K562 (cell line): ENCODE results near the gene SYNPO. TPM values are rescaled to one million over a fixed set of nuclear protein-coding genes. Genes with fewer than 3 reads are reported as not detected.

Experiments used
- ATAC-seq: fragments of 200-7000 bp; cut with Tn5 transposase; 3 replicates; pipeline ENCODE4 v1.9.1; 2020; ENCODE audit warnings: moderate library complexity
- BruUV-seq: library from RNA; stranded (reverse); fragments of 400-500 nt; replicated peaks from 2 replicates; lab custom pipeline; 2021; lab: Mats Ljungman, UMichigan
- CTCF ChIA-PET: fragments of 300-600 bp; formaldehyde crosslinking; extraction: SDS; loops from one replicate; lab custom pipeline; 2021; ENCODE audit warnings: low intra/inter-chr PET ratio; lab: Yijun Ruan, JAX
- POLR2A ChIA-PET: fragments of 300-600, 350-650 bp; sonication (Branson Sonifier 250); formaldehyde crosslinking; extraction: SDS; loops from one replicate; lab custom pipeline; 2021; ENCODE audit warnings: antibody characterized with exemption, inconsistent platforms; lab: Yijun Ruan, JAX
- DNase-seq, 4 experiments: peaks; one replicate each; pipeline versions ENCODE4 v3.0.0 to v3.0.0-alpha.2; 2011 to 2018; ENCODE audit warnings: low spot score in 3 of 4, mixed read lengths in 3 of 4; ENCODE audit errors: extremely low read depth in 1 of 4
- FAIRE-seq: peaks from 2 replicates; lab custom pipeline; 2011; peaks lifted over from hg19 to GRCh38; lab: Jason Lieb, UNC
- H2AFZ ChIP-seq: 2 replicates; pipeline ENCODE4 v1.6.0; 2011; ENCODE audit warnings: low read depth, low read length, control low read depth, inconsistent platforms
- H3K27ac ChIP-seq: fragments of 200-600 bp; 3 replicates; pipeline ENCODE4 v1.8.0; 2011; ENCODE audit warnings: low read depth, mild to moderate bottlenecking, control low read depth, inconsistent platforms, low read length, moderate library complexity, mixed read lengths; ENCODE audit errors: extremely low read depth
- H3K27me3 ChIP-seq, 2 experiments: fragments of 300-600 bp in 1 of 2; 2 replicates in 1 of 2; 3 replicates in 1 of 2; pipeline versions ENCODE4 v1.6.0 to v1.8.0; 2011; ENCODE audit warnings: inconsistent platforms in 2 of 2, low read length in 2 of 2, mild to moderate bottlenecking in 1 of 2, mixed read lengths in 1 of 2, moderate library complexity in 1 of 2; ENCODE audit not compliant: control insufficient read depth in 2 of 2, insufficient read depth in 2 of 2
- H3K36me3 ChIP-seq: fragments of 300-600 bp; 3 replicates; pipeline ENCODE4 v1.8.0; 2011; ENCODE audit warnings: mild to moderate bottlenecking, low read length, inconsistent platforms; ENCODE audit not compliant: control insufficient read depth, insufficient read depth
- H3K4me1 ChIP-seq, 2 experiments: fragments of 200-600 bp in 1 of 2; replicated peaks in 1 of 2; 2 replicates in 1 of 2; 3 replicates in 1 of 2; pipeline versions ENCODE4 v1.5.1 to v1.8.0; 2011; ENCODE audit warnings: inconsistent platforms in 2 of 2, low read length in 2 of 2, mild to moderate bottlenecking in 1 of 2, mixed read lengths in 1 of 2, moderate library complexity in 1 of 2; ENCODE audit not compliant: control insufficient read depth in 2 of 2, insufficient read depth in 2 of 2
- H3K4me2 ChIP-seq: 2 replicates; pipeline ENCODE4 v1.6.1; 2011; ENCODE audit warnings: low read length, control low read depth, inconsistent platforms, mixed read lengths; ENCODE audit not compliant: insufficient read depth
- H3K4me3 ChIP-seq: fragments of 200-600 bp; sonication (generic), shearing (Covaris generic); 2 replicates; pipeline ENCODE4 v1.5.1; 2016; ENCODE audit warnings: control low read depth, inconsistent platforms
- H3K79me2 ChIP-seq: fragments of 200-600 bp; 3 replicates; pipeline ENCODE4 v1.8.0; 2011; ENCODE audit warnings: low read length, inconsistent platforms; ENCODE audit not compliant: control insufficient read depth, insufficient read depth
- H3K9ac ChIP-seq, 2 experiments: 2 replicates each; pipeline versions ENCODE4 v1.6.0 to v1.6.1; 2011; ENCODE audit warnings: low read depth in 2 of 2, low read length in 2 of 2, control low read depth in 1 of 2, inconsistent platforms in 1 of 2, mild to moderate bottlenecking in 1 of 2, mixed read lengths in 1 of 2; ENCODE audit not compliant: insufficient read depth in 1 of 2
- H3K9me1 ChIP-seq: one replicate; pipeline ENCODE4 v1.6.0; 2011; ENCODE audit warnings: inconsistent platforms, mild to moderate bottlenecking, low read length, moderate library complexity; ENCODE audit not compliant: control insufficient read depth, insufficient read depth
- H3K9me3 ChIP-seq: replicated peaks from 2 replicates; pipeline ENCODE4 v1.5.1; 2011; ENCODE audit warnings: low read depth, low read length, inconsistent platforms; ENCODE audit not compliant: control insufficient read depth, insufficient read depth
- H4K20me1 ChIP-seq: replicated peaks from 2 replicates; pipeline ENCODE4 v1.6.1; 2011; ENCODE audit warnings: low read length, inconsistent platforms, mixed read lengths; ENCODE audit not compliant: control insufficient read depth, insufficient read depth
- PRPF4 ChIP-seq: fragments of 200-400 bp; formaldehyde crosslinking; IDR thresholded peaks from one replicate; pipeline ENCODE4 v1.6.1; 2017; ENCODE audit warnings: low read length, low read depth, mild to moderate bottlenecking; ENCODE audit not compliant: insufficient read depth, poor library complexity, severe bottlenecking
- WGBS: fragments of 100-300 bp; shearing (Covaris generic); methylation state at CpG from one replicate; pipeline ENCODE4 v1.1.6; 2016; ENCODE audit warnings: low coverage, mixed read lengths; ENCODE audit not compliant: insufficient coverage; ENCODE audit errors: missing lambda C conversion rate; 5-methylcytosine and 5-hydroxymethylcytosine counted together
- in situ Hi-C: fragments of 300-500 bp; cut with MboI; formaldehyde crosslinking; loops from 4 replicates; pipeline ENCODE4 v1.15.0; 2018; ENCODE audit warnings: inconsistent platforms, mixed read lengths
- intact Hi-C: fragments of 100-400 bp; cut with micrococcal nuclease; formaldehyde crosslinking; loops from 2 replicates; pipeline ENCODE4 v1.14.2; 2022
- polyA plus RNA-seq, 8 experiments: library from polyadenylated mRNA; depleted of rRNA in 4 of 8; stranded (reverse) in 5 of 8; unstranded in 3 of 8; fragments of >200 nt; fragmentation: Nextera tagmentation in 2 of 8; fragmentation: Illumina TruSeq in 1 of 8; extraction: Ambion mirVana in 2 of 8; extraction: Trizol in 1 of 8; gene quantifications; 2 replicates each; pipeline versions ENCODE4 v1.2.1 to v1.2.3, GENCODE V29; 2011 to 2014; ENCODE audit warnings: inconsistent platforms in 1 of 8, missing spikeins in 1 of 8
- total RNA-seq, 7 experiments: library from RNA; depleted of rRNA in 6 of 7; stranded (reverse); fragments of >200 nt in 6 of 7; fragmentation: Illumina TruSeq in 2 of 7; extraction: Trizol in 2 of 7; gene quantifications; 2 replicates each; pipeline versions ENCODE4 v1.2.1 to v1.2.3, GENCODE V29; 2011 to 2021; ENCODE audit warnings: low replicate concordance in 1 of 7
- TF ChIP-seq, protein P1 (sequence below): fragments of 450-650 bp; IDR thresholded peaks from 2 replicates; pipeline ENCODE4 v1.6.1; 2018; ENCODE audit not compliant: partially characterized antibody
- TF ChIP-seq, protein P2 (sequence below): sonication (generic); formaldehyde crosslinking; IDR thresholded peaks from 2 replicates; pipeline ENCODE4 v1.8.0; 2022; ENCODE audit warnings: missing genetic modification reagents, mild to moderate bottlenecking, moderate library complexity, borderline replicate concordance

SYNPO gene
- total and polyA plus RNA-seq, 9 of the 15 experiments (the other 6 are each of a cell fraction or from before 2014, with no cell fraction given) = 0.01 to 0.31 (median 0.03) TPM; not detected in 4

DNA sequence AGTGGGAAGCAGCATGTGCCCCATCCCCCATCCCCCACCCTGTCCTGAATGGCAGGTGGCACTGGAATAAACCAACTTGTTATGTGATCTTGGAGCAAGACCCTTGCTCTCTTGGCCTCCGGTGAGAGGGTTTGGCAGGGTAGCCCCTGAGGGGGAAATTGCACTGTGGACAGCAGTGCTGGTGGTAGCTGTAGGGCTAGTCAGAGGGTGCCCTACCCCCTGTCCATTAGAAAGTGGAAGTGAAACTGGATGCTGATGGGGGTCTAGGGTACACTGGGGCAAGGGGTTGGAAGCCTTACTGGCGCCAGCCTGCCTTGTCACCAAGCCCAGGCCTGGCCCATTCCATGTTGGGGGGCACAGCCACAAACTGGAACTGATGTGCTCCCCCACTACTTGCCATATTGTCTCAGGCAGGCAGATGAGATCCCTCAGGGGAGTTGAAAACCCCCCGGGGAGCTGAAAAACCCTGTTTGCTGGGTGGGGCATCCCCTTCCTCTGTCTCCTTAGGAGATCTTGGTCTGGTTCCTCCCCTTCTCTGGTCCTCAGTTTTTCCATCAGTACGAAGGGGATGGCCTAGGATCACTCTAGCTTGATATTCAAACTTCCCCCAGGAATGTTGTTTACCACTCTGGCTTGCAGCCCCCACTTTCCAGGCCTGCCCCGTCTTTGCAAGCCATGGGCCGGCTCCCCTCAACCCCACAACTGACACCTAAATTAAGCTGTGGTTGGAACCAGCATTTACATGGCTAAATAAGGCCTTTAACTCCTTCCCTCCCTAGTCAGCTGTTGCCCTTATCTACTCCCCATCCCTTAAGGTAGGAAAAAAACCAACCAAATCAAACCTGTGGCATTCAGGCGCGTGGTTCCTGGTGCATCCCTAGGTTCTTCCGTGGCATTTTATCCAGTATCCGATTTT lies 14.4 kb upstream of the SYNPO start:
- intact Hi-C loops = no loop called here
- no peak overlapping the region for H3K4me2 ChIP-seq
- 8% methylated on average over 10 of the region's 10 CpGs for WGBS
- H3K9me1 ChIP-seq = no peaks in the 10 kb centered on the region
- no peak for TF ChIP-seq PRPF4
- TF ChIP-seq, protein P1, sequence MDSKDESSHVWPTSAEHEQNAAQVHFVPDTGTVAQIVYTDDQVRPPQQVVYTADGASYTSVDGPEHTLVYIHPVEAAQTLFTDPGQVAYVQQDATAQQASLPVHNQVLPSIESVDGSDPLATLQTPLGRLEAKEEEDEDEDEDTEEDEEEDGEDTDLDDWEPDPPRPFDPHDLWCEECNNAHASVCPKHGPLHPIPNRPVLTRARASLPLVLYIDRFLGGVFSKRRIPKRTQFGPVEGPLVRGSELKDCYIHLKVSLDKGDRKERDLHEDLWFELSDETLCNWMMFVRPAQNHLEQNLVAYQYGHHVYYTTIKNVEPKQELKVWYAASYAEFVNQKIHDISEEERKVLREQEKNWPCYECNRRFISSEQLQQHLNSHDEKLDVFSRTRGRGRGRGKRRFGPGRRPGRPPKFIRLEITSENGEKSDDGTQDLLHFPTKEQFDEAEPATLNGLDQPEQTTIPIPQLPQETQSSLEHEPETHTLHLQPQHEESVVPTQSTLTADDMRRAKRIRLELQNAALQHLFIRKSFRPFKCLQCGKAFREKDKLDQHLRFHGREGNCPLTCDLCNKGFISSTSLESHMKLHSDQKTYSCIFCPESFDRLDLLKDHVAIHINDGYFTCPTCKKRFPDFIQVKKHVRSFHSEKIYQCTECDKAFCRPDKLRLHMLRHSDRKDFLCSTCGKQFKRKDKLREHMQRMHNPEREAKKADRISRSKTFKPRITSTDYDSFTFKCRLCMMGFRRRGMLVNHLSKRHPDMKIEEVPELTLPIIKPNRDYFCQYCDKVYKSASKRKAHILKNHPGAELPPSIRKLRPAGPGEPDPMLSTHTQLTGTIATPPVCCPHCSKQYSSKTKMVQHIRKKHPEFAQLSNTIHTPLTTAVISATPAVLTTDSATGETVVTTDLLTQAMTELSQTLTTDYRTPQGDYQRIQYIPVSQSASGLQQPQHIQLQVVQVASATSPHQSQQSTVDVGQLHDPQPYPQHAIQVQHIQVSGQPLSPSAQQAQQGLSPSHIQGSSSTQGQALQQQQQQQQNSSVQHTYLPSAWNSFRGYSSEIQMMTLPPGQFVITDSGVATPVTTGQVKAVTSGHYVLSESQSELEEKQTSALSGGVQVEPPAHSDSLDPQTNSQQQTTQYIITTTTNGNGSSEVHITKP = peak; percentile 75
- TF ChIP-seq, protein P2, sequence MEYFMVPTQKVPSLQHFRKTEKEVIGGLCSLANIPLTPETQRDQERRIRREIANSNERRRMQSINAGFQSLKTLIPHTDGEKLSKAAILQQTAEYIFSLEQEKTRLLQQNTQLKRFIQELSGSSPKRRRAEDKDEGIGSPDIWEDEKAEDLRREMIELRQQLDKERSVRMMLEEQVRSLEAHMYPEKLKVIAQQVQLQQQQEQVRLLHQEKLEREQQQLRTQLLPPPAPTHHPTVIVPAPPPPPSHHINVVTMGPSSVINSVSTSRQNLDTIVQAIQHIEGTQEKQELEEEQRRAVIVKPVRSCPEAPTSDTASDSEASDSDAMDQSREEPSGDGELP (CRISPR knock-in tag) = peak; percentile 23; the same call in 1 of the 2 replicates
- TF ChIP-seq, all 486 proteins: peak for 2
- Histone ChIP-seq H2AFZ (no peak overlapping the region), H3K4me3 (no peak overlapping the region), H3K27ac (no peak overlapping the region), H4K20me1 (peaks cover 8% of the 10 kb centered on the region; the same call in 1 of the 2 replicates), H3K27me3 (peaks cover 16 to 64% of the 10 kb centered on the region in 2 experiments; a peak in 4 of 5 replicates), H3K36me3 (no peaks in the 10 kb centered on the region), H3K9ac (no peak overlapping the region), H3K4me1 (peaks cover 0 to 8% of the 10 kb centered on the region in 2 experiments; a peak in 2 of 5 replicates), H3K9me3 (no peaks in the 10 kb centered on the region), H3K79me2 (no peaks in the 10 kb centered on the region)
- no TSS peak for BruUV-seq
- no peak for ATAC-seq
- in situ Hi-C loops = no loop called here
- ChIA-PET POLR2A (no interaction called here), CTCF (no interaction called here)
- FAIRE-seq = no peak
- DNase-seq = no peak
